ENCODE results near the gene ZCCHC7.

ZCCHC7 gene

GRCh38 chr9:37217161-37217560, 96.8 kb downstream of the ZCCHC7 start:
- Histone ChIP-seq H3K9me3 (replicated peaks; ENCODE audit: low read length) (no peaks in the 10 kb centered on the region), H3K27me3 (ENCODE audit: control insufficient read depth, insufficient read depth, low read length) (no peaks in the 10 kb centered on the region), H3K36me3 (ENCODE audit: insufficient read depth, low read length) (no peaks in the 10 kb centered on the region), H3K4me2 (ENCODE audit: low read length) (no peak overlapping the region), H3K4me1 (ENCODE audit: control insufficient read depth, insufficient read depth, low read length) (peaks cover 29% of the 10 kb centered on the region), H3K4me3 (ENCODE audit: low read length) (no peak overlapping the region), H3K9ac (ENCODE audit: low read depth, low read length) (no peak overlapping the region)

DNA sequence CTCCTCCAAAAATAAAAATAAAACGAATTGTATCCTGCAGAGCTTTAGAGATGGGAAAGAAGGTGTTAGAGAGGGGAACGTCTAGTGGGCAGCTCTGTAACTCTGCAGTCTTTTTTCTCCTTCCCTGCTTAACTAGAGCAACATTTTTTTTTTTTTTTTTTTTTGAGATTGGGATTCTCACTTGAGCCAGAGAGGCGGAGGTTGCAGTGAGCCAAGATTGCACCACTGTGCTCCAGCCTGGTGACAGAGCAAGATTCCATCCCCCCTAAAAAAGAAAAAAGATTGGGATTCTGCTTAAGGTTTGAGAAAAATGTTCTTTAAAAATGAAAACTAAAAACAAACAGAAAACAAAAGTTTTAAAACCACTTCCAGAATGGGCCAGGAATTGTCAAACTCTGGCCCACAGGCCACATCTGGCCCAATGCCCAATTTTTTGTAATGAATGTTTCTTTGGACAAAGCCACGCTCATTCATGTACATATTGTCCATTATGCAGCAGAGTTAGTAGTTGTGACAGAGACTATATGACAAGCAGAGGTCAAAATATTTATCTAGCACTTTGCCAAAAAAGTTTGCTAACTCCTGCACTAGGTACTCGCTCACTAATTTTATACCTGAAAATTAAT, 98.5 kb downstream of the ZCCHC7 start:
- Histone ChIP-seq H3K36me3 (ENCODE audit: insufficient read depth, low read length) (no peaks in the 10 kb centered on the region), H3K9ac (ENCODE audit: low read depth, low read length) (no peak overlapping the region)

DNA sequence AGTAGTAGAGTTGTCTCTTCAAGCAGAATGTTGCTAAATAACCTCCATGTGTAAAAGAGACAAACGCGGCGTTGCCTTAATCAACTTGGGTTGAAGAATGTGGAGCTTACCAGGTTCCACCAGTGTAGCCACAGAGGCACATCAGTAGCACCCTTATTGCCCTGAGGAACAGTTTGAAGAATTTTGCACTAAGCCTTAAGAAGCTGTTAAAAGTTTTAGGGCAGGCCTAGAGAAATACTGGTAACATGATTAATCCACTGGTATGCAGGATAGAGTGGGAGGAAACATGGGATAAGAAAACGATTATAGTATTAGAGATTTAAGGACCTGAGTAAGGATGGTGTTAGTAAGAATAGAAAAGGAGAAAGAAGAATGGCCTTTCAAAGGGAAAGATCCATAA, 100.6 kb downstream of the ZCCHC7 start:
- Histone ChIP-seq H3K4me2 (ENCODE audit: low read length) (no peak overlapping the region), H3K4me1 (ENCODE audit: control insufficient read depth, insufficient read depth, low read length) (peaks cover 19% of the 10 kb centered on the region), H3K27me3 (ENCODE audit: control insufficient read depth, insufficient read depth, low read length) (no peaks in the 10 kb centered on the region), H3K9me3 (replicated peaks; ENCODE audit: low read length) (no peaks in the 10 kb centered on the region), H3K4me3 (ENCODE audit: low read length) (no peak overlapping the region), H3K36me3 (ENCODE audit: insufficient read depth, low read length) (no peaks in the 10 kb centered on the region), H3K9ac (ENCODE audit: low read depth, low read length) (no peak overlapping the region)

More for the DNA sequence above, 98.5 kb downstream of the ZCCHC7 start:
- H3K4me1 ChIP-seq (ENCODE audit: control insufficient read depth, insufficient read depth, low read length): peaks cover 29% of the 10 kb centered on the region
- no peaks in the 10 kb centered on the region for H3K27me3 ChIP-seq (ENCODE audit: control insufficient read depth, insufficient read depth, low read length)
- H3K4me2 ChIP-seq (ENCODE audit: low read length): no peak overlapping the region
- H3K4me3 ChIP-seq (ENCODE audit: low read length): no peak overlapping the region
- H3K9me3 ChIP-seq (replicated peaks; ENCODE audit: low read length): no peaks in the 10 kb centered on the region

- no peaks in the 10 kb centered on the region for H3K27me3 ChIP-seq (ENCODE audit: control insufficient read depth, insufficient read depth, low read length)
- peaks cover 16% of the 10 kb centered on the region for H3K4me1 ChIP-seq (ENCODE audit: control insufficient read depth, insufficient read depth, low read length)
- H3K36me3 ChIP-seq (ENCODE audit: insufficient read depth, low read length): no peaks in the 10 kb centered on the region
- no peak overlapping the region for H3K4me3 ChIP-seq (ENCODE audit: low read length)
- H3K9me3 ChIP-seq (replicated peaks; ENCODE audit: low read length): no peaks in the 10 kb centered on the region
- H3K4me2 ChIP-seq (ENCODE audit: low read length): no peak overlapping the region
- H3K9ac ChIP-seq (ENCODE audit: low read depth, low read length): no peak overlapping the region
Observed at GRCh38 chr9:37221489-37222106, 101.2 kb downstream of the ZCCHC7 start.

- no peak overlapping the region for H3K4me2 ChIP-seq (ENCODE audit: low read length)
- no peaks in the 10 kb centered on the region for H3K9me3 ChIP-seq (replicated peaks; ENCODE audit: low read length)
- no peaks in the 10 kb centered on the region for H3K27me3 ChIP-seq (ENCODE audit: control insufficient read depth, insufficient read depth, low read length)
- H3K4me3 ChIP-seq (ENCODE audit: low read length): no peak overlapping the region
- peaks cover 6% of the 10 kb centered on the region for H3K4me1 ChIP-seq (ENCODE audit: control insufficient read depth, insufficient read depth, low read length)
- H3K9ac ChIP-seq (ENCODE audit: low read depth, low read length): no peak overlapping the region
- no peaks in the 10 kb centered on the region for H3K36me3 ChIP-seq (ENCODE audit: insufficient read depth, low read length)
Observed at GRCh38 chr9:37229455-37229854, 109.1 kb downstream of the ZCCHC7 start.

DNA sequence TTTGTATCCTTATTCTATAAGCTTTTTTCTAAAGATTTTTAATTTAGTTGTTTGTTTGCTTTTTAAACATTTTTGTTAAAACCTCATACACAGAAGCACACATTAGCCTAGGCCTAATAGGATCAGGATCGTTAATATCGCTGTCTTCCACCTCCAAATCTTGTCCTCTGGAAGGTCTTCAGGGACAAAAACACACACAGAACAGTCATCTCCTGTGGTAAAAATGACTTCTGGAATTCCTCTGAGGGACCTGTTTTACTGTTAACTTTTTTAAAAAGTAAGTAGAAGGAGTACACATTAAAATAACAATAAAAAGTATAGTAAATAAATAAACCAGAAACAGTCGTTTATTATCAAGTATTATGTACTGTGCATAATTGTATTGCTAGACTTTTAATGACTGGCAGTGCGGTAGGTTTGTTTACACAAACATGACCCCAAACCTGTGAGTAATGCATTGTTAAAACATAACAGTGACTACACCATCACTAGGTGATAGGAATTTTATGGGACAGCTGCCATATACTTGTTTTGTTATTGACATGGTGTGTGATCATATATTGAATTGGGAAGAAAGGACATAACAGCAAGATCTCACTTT, 109.6 kb downstream of the ZCCHC7 start:
- Histone ChIP-seq H3K4me3 (ENCODE audit: low read length) (no peak overlapping the region), H3K4me2 (ENCODE audit: low read length) (no peak overlapping the region), H3K9ac (ENCODE audit: low read depth, low read length) (no peak overlapping the region), H3K9me3 (replicated peaks; ENCODE audit: low read length) (no peaks in the 10 kb centered on the region), H3K36me3 (ENCODE audit: insufficient read depth, low read length) (no peaks in the 10 kb centered on the region), H3K4me1 (ENCODE audit: control insufficient read depth, insufficient read depth, low read length) (peaks cover 6% of the 10 kb centered on the region), H3K27me3 (ENCODE audit: control insufficient read depth, insufficient read depth, low read length) (no peaks in the 10 kb centered on the region)

GRCh38 chr9:37236822-37237221, 116.4 kb downstream of the ZCCHC7 start:
- Histone ChIP-seq H3K36me3 (ENCODE audit: insufficient read depth, low read length) (no peaks in the 10 kb centered on the region), H3K27me3 (ENCODE audit: control insufficient read depth, insufficient read depth, low read length) (no peaks in the 10 kb centered on the region), H3K4me1 (ENCODE audit: control insufficient read depth, insufficient read depth, low read length) (no peaks in the 10 kb centered on the region), H3K4me3 (ENCODE audit: low read length) (no peak overlapping the region), H3K9ac (ENCODE audit: low read depth, low read length) (no peak overlapping the region), H3K4me2 (ENCODE audit: low read length) (no peak overlapping the region), H3K9me3 (replicated peaks; ENCODE audit: low read length) (no peaks in the 10 kb centered on the region)

- Histone ChIP-seq H3K9ac (ENCODE audit: low read depth, low read length) (no peak overlapping the region), H3K4me1 (ENCODE audit: control insufficient read depth, insufficient read depth, low read length) (no peaks in the 10 kb centered on the region), H3K36me3 (ENCODE audit: insufficient read depth, low read length) (no peaks in the 10 kb centered on the region), H3K4me2 (ENCODE audit: low read length) (no peak overlapping the region), H3K4me3 (ENCODE audit: low read length) (no peak overlapping the region), H3K9me3 (replicated peaks; ENCODE audit: low read length) (no peaks in the 10 kb centered on the region), H3K27me3 (ENCODE audit: control insufficient read depth, insufficient read depth, low read length) (no peaks in the 10 kb centered on the region)
Observed at GRCh38 chr9:37238122-37238521, 117.7 kb downstream of the ZCCHC7 start.

GRCh38 chr9:37239224-37239859, 119.0 kb downstream of the ZCCHC7 start:
- Histone ChIP-seq H3K27me3 (ENCODE audit: control insufficient read depth, insufficient read depth, low read length) (no peaks in the 10 kb centered on the region), H3K9me3 (replicated peaks; ENCODE audit: low read length) (no peaks in the 10 kb centered on the region), H3K4me2 (ENCODE audit: low read length) (no peak overlapping the region), H3K4me1 (ENCODE audit: control insufficient read depth, insufficient read depth, low read length) (no peaks in the 10 kb centered on the region), H3K36me3 (ENCODE audit: insufficient read depth, low read length) (no peaks in the 10 kb centered on the region), H3K9ac (ENCODE audit: low read depth, low read length) (no peak overlapping the region), H3K4me3 (ENCODE audit: low read length) (no peak overlapping the region)

DNA sequence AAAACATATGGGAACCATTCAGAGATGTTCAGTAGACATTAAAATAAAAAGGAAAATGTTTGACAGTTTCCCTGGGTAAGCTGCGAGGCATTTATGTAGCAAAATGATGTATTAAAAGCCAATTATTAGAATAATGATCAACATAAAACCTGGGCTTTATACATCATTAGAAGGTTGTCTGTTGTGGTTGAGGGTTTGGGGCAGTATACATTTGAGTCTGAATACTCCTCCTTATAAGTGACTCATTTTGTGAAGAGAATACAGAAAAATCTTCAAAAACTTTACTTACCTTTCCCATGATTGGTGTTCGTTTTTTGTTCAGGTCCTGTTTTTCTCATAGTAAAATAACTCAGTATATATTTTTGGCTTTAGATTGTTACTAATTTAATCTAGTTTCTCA, 119.5 kb downstream of the ZCCHC7 start:
- H3K4me3 ChIP-seq (ENCODE audit: low read length): no peak overlapping the region
- no peaks in the 10 kb centered on the region for H3K9me3 ChIP-seq (replicated peaks; ENCODE audit: low read length)
- no peak overlapping the region for H3K4me2 ChIP-seq (ENCODE audit: low read length)
- no peak overlapping the region for H3K9ac ChIP-seq (ENCODE audit: low read depth, low read length)
- no peaks in the 10 kb centered on the region for H3K27me3 ChIP-seq (ENCODE audit: control insufficient read depth, insufficient read depth, low read length)
- no peaks in the 10 kb centered on the region for H3K4me1 ChIP-seq (ENCODE audit: control insufficient read depth, insufficient read depth, low read length)
- H3K36me3 ChIP-seq (ENCODE audit: insufficient read depth, low read length): no peaks in the 10 kb centered on the region

- no peaks in the 10 kb centered on the region for H3K9me3 ChIP-seq (replicated peaks; ENCODE audit: low read length)
Observed at GRCh38 chr9:37241340-37241739, 121.0 kb downstream of the ZCCHC7 start.

More at GRCh38 chr9:37241340-37241739, 121.0 kb downstream of the ZCCHC7 start:
- H3K9ac ChIP-seq (ENCODE audit: low read depth, low read length): no peak overlapping the region
- H3K4me3 ChIP-seq (ENCODE audit: low read length): no peak overlapping the region
- H3K4me2 ChIP-seq (ENCODE audit: low read length): no peak overlapping the region
- H3K36me3 ChIP-seq (ENCODE audit: insufficient read depth, low read length): no peaks in the 10 kb centered on the region
- H3K27me3 ChIP-seq (ENCODE audit: control insufficient read depth, insufficient read depth, low read length): no peaks in the 10 kb centered on the region
- H3K4me1 ChIP-seq (ENCODE audit: control insufficient read depth, insufficient read depth, low read length): no peaks in the 10 kb centered on the region
